ENCODE data around the gene SDCBP2. TPM values are rescaled to one million over a fixed set of nuclear protein-coding genes. Genes with fewer than 3 reads are reported as not detected.

Gene SDCBP2
- total RNA-seq, 2 donors from 2014 or later = 4.9 to 18.5 TPM

DNA sequence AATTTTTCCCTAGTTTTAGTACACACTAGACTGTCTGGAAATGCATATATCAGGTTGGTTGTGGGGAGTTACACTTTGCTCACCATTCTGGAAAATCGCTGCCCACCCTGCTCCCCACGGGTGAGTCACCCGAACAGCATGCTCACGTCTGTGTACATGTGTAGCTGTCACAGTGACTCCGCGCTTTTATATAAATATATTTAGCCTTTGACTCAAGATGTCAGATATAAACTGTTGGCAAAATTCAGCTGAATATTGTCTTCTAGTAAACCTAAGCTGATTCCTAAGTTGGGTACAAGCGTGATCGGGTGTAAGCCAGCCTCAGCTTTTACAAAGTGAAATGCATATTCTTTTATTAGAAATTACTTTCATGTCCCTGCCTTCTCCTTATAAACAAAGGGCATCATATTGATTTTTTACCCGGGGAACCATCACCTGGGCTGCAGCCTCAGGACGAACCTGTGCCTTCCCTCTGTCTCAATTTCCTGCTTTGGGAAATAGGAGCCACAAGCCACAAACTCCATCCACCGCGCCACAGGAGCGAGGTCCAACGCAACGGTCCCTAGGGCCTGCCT is 4.3 kb downstream of the SDCBP2 start:
- H3K36me3 Mint-ChIP-seq = no peaks in the 10 kb centered on the region
- no peak overlapping the region for H3K27ac Mint-ChIP-seq
- ATAC-seq = no peak
- peak in 1 of 2 donors; percentile 53 for DNase-seq (ENCODE audit: low spot score in 2 of 2)
- H3K9me3 Mint-ChIP-seq = no peaks in the 10 kb centered on the region

- Mint-ChIP-seq H3K36me3 (no peaks in the 10 kb centered on the region), H3K27ac (no peak overlapping the region), H3K9me3 (no peaks in the 10 kb centered on the region)
- ATAC-seq = no peak
- DNase-seq (ENCODE audit: low spot score in 2 of 2) = peak in 1 of 2 donors; percentile 44
Measured at GRCh38 chr20:1323830-1324597, 4.9 kb downstream of the SDCBP2 start.

- peak in 1 of 2 donors; percentile 20 for DNase-seq (ENCODE audit: low spot score in 2 of 2)
- Mint-ChIP-seq H3K27ac (no peak overlapping the region), H3K36me3 (no peaks in the 10 kb centered on the region), H3K9me3 (no peaks in the 10 kb centered on the region)
- ATAC-seq = no peak
Measured at GRCh38 chr20:1323256-1323655, 5.7 kb downstream of the SDCBP2 start.

DNA sequence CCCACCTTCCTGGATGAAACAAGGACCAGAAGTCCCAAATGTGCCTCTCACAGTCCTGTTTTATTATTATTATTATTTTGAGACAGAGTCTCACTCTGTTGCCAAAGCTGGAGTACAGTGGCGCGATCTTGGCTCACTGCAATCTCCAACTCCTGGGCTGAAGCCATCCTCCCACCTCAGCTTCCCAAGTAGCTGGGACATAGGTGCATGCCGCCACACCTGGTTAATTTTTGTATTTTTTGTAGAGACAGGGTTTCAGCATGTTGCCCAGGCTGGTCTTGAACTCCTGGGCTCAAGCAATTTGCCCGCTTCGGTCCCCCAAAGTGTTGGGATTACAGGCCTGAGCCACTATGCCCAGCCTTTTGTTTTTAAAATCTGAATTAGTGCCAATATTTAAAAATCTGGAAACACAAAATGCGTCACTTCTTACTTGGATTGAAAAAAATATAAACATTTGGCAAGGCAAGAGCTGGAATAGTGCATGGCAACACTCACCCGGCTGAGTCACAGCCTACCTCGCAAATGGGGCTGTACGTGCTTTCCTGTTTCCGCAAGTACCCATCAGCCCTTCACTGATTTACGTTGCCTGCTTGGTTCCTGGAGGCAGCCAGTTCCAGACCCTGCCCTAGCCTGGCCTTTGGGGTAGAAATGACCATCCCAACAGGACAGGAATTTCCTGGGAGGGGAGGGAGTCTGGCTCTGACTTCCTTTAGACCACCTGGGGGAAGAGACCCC is 6.3 kb downstream of the SDCBP2 start:
- H3K36me3 Mint-ChIP-seq = no peaks in the 10 kb centered on the region
- H3K27ac Mint-ChIP-seq = no peak overlapping the region
- H3K9me3 Mint-ChIP-seq = no peaks in the 10 kb centered on the region
- DNase-seq (ENCODE audit: low spot score in 2 of 2) = peak in 1 of 2 donors; percentile 47
- ATAC-seq = no peak

DNA sequence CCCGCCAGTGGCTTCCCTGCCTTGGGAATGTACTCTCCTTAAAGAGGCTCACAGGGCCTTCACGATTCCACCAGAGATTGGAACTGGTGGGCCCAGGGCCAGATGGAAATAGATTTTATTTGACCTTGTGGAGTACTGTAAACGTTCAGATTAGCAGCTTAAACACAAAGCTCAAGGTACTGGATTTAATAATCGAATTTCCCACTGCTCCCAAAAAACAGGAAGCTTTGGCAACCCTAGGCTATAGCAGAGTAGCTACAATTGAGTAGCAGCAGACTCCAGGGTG is 7.3 kb downstream of the SDCBP2 start:
- Mint-ChIP-seq H3K9me3 (no peaks in the 10 kb centered on the region), H3K27ac (no peak overlapping the region), H3K36me3 (no peaks in the 10 kb centered on the region)
- no peak for DNase-seq (ENCODE audit: low spot score in 2 of 2)
- no peak for ATAC-seq

- no peaks in the 10 kb centered on the region for H3K36me3 Mint-ChIP-seq
- H3K27ac Mint-ChIP-seq = no peak overlapping the region
- no peaks in the 10 kb centered on the region for H3K9me3 Mint-ChIP-seq
- no peak for ATAC-seq
- DNase-seq (ENCODE audit: low spot score in 2 of 2) = no peak
Measured at GRCh38 chr20:1320902-1321653, 7.9 kb downstream of the SDCBP2 start.

DNA sequence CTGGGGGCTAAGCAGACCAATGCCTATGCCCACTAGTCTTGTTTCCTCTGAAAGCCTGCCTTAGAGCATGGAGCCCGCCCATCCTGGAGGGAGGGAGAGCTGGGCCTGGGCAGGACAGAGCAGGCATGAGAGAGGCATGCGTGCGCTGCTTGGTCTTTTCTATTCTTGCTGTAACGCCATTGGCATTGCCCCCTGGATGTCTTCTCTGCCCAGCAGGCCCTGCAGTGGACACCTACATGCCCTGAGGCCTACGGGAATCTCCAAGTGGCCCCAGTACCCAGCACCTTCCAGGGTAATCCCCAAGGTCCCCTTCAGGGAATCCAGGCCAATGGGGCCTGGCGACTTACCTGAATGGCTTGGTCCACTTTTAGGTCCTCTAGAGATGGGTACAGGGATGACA is 8.9 kb downstream of the SDCBP2 start:
- H3K9me3 Mint-ChIP-seq = no peaks in the 10 kb centered on the region
- no peak overlapping the region for H3K27ac Mint-ChIP-seq
- no peak for ATAC-seq
- no peak for DNase-seq (ENCODE audit: low spot score in 2 of 2)
- no peaks in the 10 kb centered on the region for H3K36me3 Mint-ChIP-seq

DNA sequence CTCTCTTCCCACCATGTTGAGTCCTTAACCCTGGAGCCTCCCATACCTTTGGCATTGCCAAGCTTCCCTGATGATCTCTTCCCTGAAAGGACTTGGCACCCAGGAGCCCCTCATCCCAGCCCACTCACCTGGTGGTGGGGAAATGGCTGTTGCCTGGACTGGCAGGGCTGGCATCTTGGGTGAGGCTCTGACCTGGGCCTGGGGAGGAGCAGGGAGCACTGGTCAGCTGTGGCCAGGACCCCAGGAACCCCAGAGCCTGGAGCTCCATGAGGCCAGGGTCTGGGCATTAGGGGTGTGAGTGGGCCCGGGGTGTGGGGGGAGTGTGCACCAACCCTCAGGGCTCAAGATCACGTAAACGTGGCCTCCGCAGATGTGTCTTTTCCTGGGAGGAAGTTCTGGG is 9.5 kb downstream of the SDCBP2 start:
- ATAC-seq (no peak), DNase-seq (ENCODE audit: low spot score in 2 of 2) (no peak)
- no peaks in the 10 kb centered on the region for H3K9me3 Mint-ChIP-seq
- no peaks in the 10 kb centered on the region for H3K36me3 Mint-ChIP-seq
- no peak overlapping the region for H3K27ac Mint-ChIP-seq

- no peaks in the 10 kb centered on the region for H3K9me3 Mint-ChIP-seq
- ATAC-seq = no peak
- no peaks in the 10 kb centered on the region for H3K36me3 Mint-ChIP-seq
- H3K27ac Mint-ChIP-seq = no peak overlapping the region
- no peak for DNase-seq (ENCODE audit: low spot score in 2 of 2)
Measured at GRCh38 chr20:1319051-1319450, 9.9 kb downstream of the SDCBP2 start.

GRCh38 chr20:1317545-1318255 is 11.2 kb downstream of the SDCBP2 start:
- Mint-ChIP-seq H3K27ac (no peak overlapping the region), H3K9me3 (no peaks in the 10 kb centered on the region), H3K36me3 (no peaks in the 10 kb centered on the region)
- ATAC-seq = no peak
- no peak for DNase-seq (ENCODE audit: low spot score in 2 of 2)

- no peaks in the 10 kb centered on the region for H3K36me3 Mint-ChIP-seq
- H3K9me3 Mint-ChIP-seq = no peaks in the 10 kb centered on the region
- no peak for DNase-seq (ENCODE audit: low spot score in 2 of 2)
- no peak for ATAC-seq
- H3K27ac Mint-ChIP-seq = no peak overlapping the region
Measured at GRCh38 chr20:1315804-1316203, 13.1 kb downstream of the SDCBP2 start.

GRCh38 chr20:1313236-1313964 is 15.5 kb downstream of the SDCBP2 start:
- peak overlapping the region in 1 of 2 donors; percentile 48 for H3K27ac Mint-ChIP-seq
- H3K9me3 Mint-ChIP-seq = no peaks in the 10 kb centered on the region
- DNase-seq (ENCODE audit: low spot score in 2 of 2) (peak in 1 of 2 donors; percentile 72), ATAC-seq (peak; percentile 75 to 80)
- no peaks in the 10 kb centered on the region for H3K36me3 Mint-ChIP-seq

- no peaks in the 10 kb centered on the region for H3K9me3 Mint-ChIP-seq
- H3K36me3 Mint-ChIP-seq = no peaks in the 10 kb centered on the region
- ATAC-seq (peak in 1 of 2 donors; percentile 4), DNase-seq (ENCODE audit: low spot score in 2 of 2) (no peak)
- H3K27ac Mint-ChIP-seq = no peak overlapping the region
Measured at GRCh38 chr20:1312904-1313235, 16.1 kb downstream of the SDCBP2 start.

GRCh38 chr20:1312308-1312707 is 16.6 kb downstream of the SDCBP2 start:
- no peak overlapping the region for H3K27ac Mint-ChIP-seq
- H3K36me3 Mint-ChIP-seq = no peaks in the 10 kb centered on the region
- no peaks in the 10 kb centered on the region for H3K9me3 Mint-ChIP-seq
- ATAC-seq (no peak), DNase-seq (ENCODE audit: low spot score in 2 of 2) (no peak)

DNA sequence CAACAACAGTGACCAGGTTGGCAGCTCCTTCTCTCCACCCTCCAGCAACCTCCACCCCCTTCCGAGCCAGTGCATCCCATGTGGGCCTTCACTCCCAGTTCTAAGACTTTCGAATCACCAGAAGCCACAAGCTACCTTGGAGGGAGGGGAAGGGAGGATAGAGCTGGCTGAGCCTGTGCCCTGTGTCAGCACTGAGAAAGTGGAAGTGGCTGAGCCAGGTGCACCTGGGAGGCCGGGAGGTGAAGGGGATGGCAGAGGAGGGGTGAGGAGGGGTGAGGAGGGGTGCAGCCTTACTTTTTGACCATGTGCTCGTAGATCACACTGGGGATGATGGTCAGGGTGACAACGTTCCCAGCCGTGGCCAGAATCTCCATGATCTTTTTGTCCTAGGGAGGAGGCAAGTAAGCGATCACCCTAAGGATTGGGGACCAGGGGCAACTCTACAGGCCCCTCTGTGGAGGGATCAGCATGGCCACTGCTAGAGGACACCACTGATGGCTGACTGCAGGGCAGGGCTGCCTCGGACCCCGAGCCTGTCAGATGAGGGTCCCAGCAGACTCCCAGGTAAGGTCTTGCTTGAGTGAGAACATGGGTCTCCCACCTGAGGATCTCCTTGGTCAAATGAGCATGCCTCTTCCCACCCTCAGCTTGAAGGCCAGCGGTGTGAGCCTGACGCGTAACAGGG is 18.3 kb downstream of the SDCBP2 start:
- no peaks in the 10 kb centered on the region for H3K9me3 Mint-ChIP-seq
- ATAC-seq = no peak
- no peak overlapping the region for H3K27ac Mint-ChIP-seq
- no peaks in the 10 kb centered on the region for H3K36me3 Mint-ChIP-seq
- DNase-seq (ENCODE audit: low spot score in 2 of 2) = no peak

- H3K27ac Mint-ChIP-seq = no peak overlapping the region
- no peaks in the 10 kb centered on the region for H3K9me3 Mint-ChIP-seq
- H3K36me3 Mint-ChIP-seq = peaks cover 0 to 4% of the 10 kb centered on the region in 2 donors
- no peak for DNase-seq (ENCODE audit: low spot score in 2 of 2)
- ATAC-seq = no peak
Measured at GRCh38 chr20:1310071-1310470, 18.9 kb downstream of the SDCBP2 start.

Measured in activated naive CD4-positive, alpha-beta T cell treated with anti-CD3 and anti-CD28 coated beads, Interleukin-2, amount 50 U/mL, for 72 hours (primary cell).